Neural progenitor cell (in vitro differentiated cells): ENCODE data around the gene NEURL1. TPM values are rescaled to one million over a fixed set of nuclear protein-coding genes. Genes with fewer than 3 reads are reported as not detected.
"Not testable (repeated sequence)": the region's sequence is repeated elsewhere in the genome, so short reads cannot be mapped to it uniquely, and the experiment has no call there.

Experiments used
- DNase-seq: peaks from one replicate; pipeline ENCODE4 v3.0.0-alpha.2; 2016; ENCODE audit warnings: low spot score
- H2AFZ ChIP-seq: fragments of 200-600 bp; sonication (generic); replicated peaks from 2 replicates; pipeline ENCODE4 v1.6.1; 2016; ENCODE audit warnings: antibody characterized with exemption
- H3F3A ChIP-seq: fragments of 200-600 bp; sonication (generic); 2 replicates; pipeline ENCODE4 v1.6.1; 2016; ENCODE audit warnings: antibody characterized with exemption, low read depth
- H3K27ac ChIP-seq: fragments of 200-600 bp; sonication (generic); 2 replicates; pipeline ENCODE4 v1.5.1; 2016; ENCODE audit warnings: mild to moderate bottlenecking
- H3K27me3 ChIP-seq: fragments of 200-600 bp; sonication (generic); 2 replicates; pipeline ENCODE4 v1.6.1; 2016; ENCODE audit warnings: mild to moderate bottlenecking, moderate library complexity
- H3K36me3 ChIP-seq: fragments of 200-600 bp; sonication (generic); 2 replicates; pipeline ENCODE4 v1.5.1; 2016
- H3K4me1 ChIP-seq: fragments of 200-600 bp; sonication (generic); 2 replicates; pipeline ENCODE4 v1.6.1; 2016; ENCODE audit warnings: mixed run types
- H3K4me2 ChIP-seq: fragments of 200-600 bp; sonication (generic); 2 replicates; pipeline ENCODE4 v1.6.1; 2016
- H3K4me3 ChIP-seq: fragments of 200-600 bp; sonication (generic); 2 replicates; pipeline ENCODE4 v1.5.1; 2016
- H3K79me2 ChIP-seq: fragments of 200-600 bp; sonication (generic); 2 replicates; pipeline ENCODE4 v1.6.1; 2016; ENCODE audit warnings: low read depth
- H3K9ac ChIP-seq: fragments of 200-600 bp; sonication (generic); 2 replicates; pipeline ENCODE4 v1.6.1; 2016
- H3K9me3 ChIP-seq: fragments of 200-600 bp; sonication (generic); 2 replicates; pipeline ENCODE4 v1.5.1; 2016; ENCODE audit warnings: low read depth
- H4K20me1 ChIP-seq: fragments of 200-600 bp; sonication (generic); 2 replicates; pipeline ENCODE4 v1.6.1; 2016; ENCODE audit warnings: low read depth
- H3K27ac Mint-ChIP-seq: 3 replicates; pipeline ENCODE4 v1.8.0; 2021; ENCODE audit warnings: mixed read lengths
- H3K27me3 Mint-ChIP-seq: 2 replicates; pipeline ENCODE4 v1.8.0; 2022; ENCODE audit warnings: low read depth, mild to moderate bottlenecking, inconsistent platforms, moderate library complexity, mixed read lengths; ENCODE audit not compliant: insufficient read depth
- H3K36me3 Mint-ChIP-seq: 3 replicates; pipeline ENCODE4 v1.8.0; 2021; ENCODE audit warnings: mixed read lengths
- H3K4me1 Mint-ChIP-seq: 3 replicates; pipeline ENCODE4 v1.8.0; 2021; ENCODE audit warnings: mixed read lengths
- H3K4me3 Mint-ChIP-seq: 3 replicates; pipeline ENCODE4 v1.8.0; 2021; ENCODE audit warnings: mild to moderate bottlenecking, moderate library complexity, mixed read lengths
- H3K9me3 Mint-ChIP-seq: 3 replicates; pipeline ENCODE4 v1.8.0; 2020; ENCODE audit warnings: mixed read lengths
- EZH2 ChIP-seq: fragments of 200-600 bp; sonication (generic); IDR thresholded peaks from 2 replicates; pipeline ENCODE4 v1.6.1; 2017; ENCODE audit warnings: antibody characterized with exemption, mild to moderate bottlenecking, moderate library complexity
- EZH2phosphoT487 ChIP-seq: fragments of 200-600 bp; sonication (generic); IDR thresholded peaks from 2 replicates; pipeline ENCODE4 v1.6.1; 2017; ENCODE audit warnings: antibody characterized with exemption
- total RNA-seq: library from RNA; depleted of rRNA; stranded (reverse); fragments of >200 nt; gene quantifications from 2 replicates; pipeline ENCODE4 v1.2.3, GENCODE V29; 2015; ENCODE audit warnings: low replicate concordance
- TF ChIP-seq, protein P1 (sequence below): fragments of 200-600 bp; sonication (generic); IDR thresholded peaks from 2 replicates; pipeline ENCODE4 v1.5.1; 2017; ENCODE audit warnings: antibody characterized with exemption, mild to moderate bottlenecking

The NEURL1 gene
- total RNA-seq, 1 donor from 2014 or later: 0.06 TPM

DNA sequence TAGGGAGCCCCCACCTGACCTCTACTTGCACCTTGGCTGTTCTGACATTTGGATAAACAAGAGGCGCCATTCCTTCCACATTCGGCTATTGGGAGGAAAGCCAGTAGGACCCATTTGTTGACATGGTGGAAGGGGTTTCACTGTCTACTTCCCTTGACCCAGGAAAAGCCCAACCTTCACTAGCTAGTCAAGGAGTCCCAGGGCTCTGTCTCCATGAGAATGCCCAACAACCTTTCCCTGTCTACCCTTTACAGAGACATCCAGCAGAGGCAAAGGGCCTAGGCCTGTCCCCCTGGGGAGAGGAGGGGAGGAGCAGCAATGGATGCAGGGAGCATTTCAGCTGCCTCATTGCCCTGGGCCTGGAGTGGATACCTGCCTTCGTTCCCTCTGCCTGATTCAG, 136.1 kb downstream of the NEURL1 start:
- Histone ChIP-seq H3F3A (no peaks in the 10 kb centered on the region), H3K79me2 (no peaks in the 10 kb centered on the region), H3K27me3 (no peaks in the 10 kb centered on the region), H3K9me3 (no peaks in the 10 kb centered on the region), H2AFZ (no peak overlapping the region), H3K36me3 (no peaks in the 10 kb centered on the region), H3K9ac (no peak overlapping the region), H3K4me3 (no peak overlapping the region), H4K20me1 (no peaks in the 10 kb centered on the region), H3K27ac (no peak overlapping the region), H3K4me2 (no peak overlapping the region), H3K4me1 (peaks cover 7% of the 10 kb centered on the region)
- peaks cover 3% of the 10 kb centered on the region for H3K4me1 Mint-ChIP-seq
- peaks cover 2% of the 10 kb centered on the region for H3K27me3 Mint-ChIP-seq
- H3K27ac Mint-ChIP-seq: no peak overlapping the region
- DNase-seq: no peak
- H3K4me3 Mint-ChIP-seq: no peak overlapping the region
- TF ChIP-seq EZH2phosphoT487: no peak
- TF ChIP-seq, protein P1, sequence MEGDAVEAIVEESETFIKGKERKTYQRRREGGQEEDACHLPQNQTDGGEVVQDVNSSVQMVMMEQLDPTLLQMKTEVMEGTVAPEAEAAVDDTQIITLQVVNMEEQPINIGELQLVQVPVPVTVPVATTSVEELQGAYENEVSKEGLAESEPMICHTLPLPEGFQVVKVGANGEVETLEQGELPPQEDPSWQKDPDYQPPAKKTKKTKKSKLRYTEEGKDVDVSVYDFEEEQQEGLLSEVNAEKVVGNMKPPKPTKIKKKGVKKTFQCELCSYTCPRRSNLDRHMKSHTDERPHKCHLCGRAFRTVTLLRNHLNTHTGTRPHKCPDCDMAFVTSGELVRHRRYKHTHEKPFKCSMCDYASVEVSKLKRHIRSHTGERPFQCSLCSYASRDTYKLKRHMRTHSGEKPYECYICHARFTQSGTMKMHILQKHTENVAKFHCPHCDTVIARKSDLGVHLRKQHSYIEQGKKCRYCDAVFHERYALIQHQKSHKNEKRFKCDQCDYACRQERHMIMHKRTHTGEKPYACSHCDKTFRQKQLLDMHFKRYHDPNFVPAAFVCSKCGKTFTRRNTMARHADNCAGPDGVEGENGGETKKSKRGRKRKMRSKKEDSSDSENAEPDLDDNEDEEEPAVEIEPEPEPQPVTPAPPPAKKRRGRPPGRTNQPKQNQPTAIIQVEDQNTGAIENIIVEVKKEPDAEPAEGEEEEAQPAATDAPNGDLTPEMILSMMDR: no peak
- TF ChIP-seq EZH2: no peak
- H3K9me3 Mint-ChIP-seq: no peaks in the 10 kb centered on the region
- H3K36me3 Mint-ChIP-seq: peaks cover 2% of the 10 kb centered on the region

DNA sequence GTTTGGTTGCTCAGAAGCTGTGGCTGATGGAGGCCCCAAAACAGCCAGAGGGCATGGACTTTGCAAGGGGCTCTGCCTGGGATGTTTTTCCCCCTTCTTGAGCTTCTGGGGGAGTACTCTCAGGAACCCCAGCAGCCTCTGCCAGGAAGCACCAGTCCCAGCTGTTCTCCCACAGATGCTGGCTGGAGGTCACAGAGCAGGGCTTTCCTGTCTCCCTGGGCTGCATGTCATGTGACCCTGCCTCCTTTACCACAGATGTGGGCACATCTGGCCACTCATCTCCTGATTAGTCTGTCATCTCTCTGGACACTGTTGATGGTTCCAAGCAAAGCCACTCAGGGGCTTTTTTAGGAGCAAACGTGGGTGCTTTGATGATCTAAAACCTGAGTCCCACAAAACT, 136.7 kb downstream of the NEURL1 start:
- Mint-ChIP-seq H3K4me1 (peaks cover 3% of the 10 kb centered on the region), H3K27me3 (peaks cover 2% of the 10 kb centered on the region), H3K36me3 (peaks cover 2% of the 10 kb centered on the region), H3K9me3 (no peaks in the 10 kb centered on the region), H3K27ac (no peak overlapping the region), H3K4me3 (no peak overlapping the region)
- Histone ChIP-seq H3K27ac (no peak overlapping the region), H3K4me1 (peaks cover 13% of the 10 kb centered on the region), H3K27me3 (no peaks in the 10 kb centered on the region), H4K20me1 (no peaks in the 10 kb centered on the region), H3K4me2 (no peak overlapping the region), H3K36me3 (no peaks in the 10 kb centered on the region), H3K9me3 (no peaks in the 10 kb centered on the region), H3F3A (no peaks in the 10 kb centered on the region), H3K79me2 (no peaks in the 10 kb centered on the region), H3K4me3 (no peak overlapping the region), H2AFZ (no peak overlapping the region), H3K9ac (no peak overlapping the region)
- DNase-seq: no peak
- TF ChIP-seq EZH2 (no peak), EZH2phosphoT487 (no peak)
- TF ChIP-seq, protein P1: no peak

DNA sequence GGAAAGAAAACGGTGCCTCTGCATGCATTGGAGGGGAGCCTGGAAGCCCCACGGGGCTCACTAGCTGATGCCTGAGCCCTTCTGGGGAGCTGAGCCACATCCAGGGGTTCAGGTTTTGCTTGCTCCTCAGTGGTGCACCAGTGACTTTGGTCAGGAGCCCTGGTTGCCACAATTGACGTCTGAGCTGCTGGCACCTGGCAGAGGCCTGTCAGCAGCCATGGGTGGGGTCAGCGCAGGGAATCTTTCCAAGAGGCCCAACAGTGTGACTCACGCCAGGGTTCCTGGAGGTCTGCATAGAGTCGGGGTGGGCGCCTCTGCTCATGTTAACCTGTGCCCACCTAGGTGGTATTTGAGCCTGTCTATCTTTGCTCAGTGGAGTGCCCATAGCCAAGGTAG, 138.7 kb downstream of the NEURL1 start:
- DNase-seq: no peak
- Histone ChIP-seq H3K9ac (no peak overlapping the region), H3K4me2 (no peak overlapping the region), H3K36me3 (no peaks in the 10 kb centered on the region), H3F3A (peaks cover 20% of the 10 kb centered on the region), H4K20me1 (peaks cover 5% of the 10 kb centered on the region), H3K4me1 (peaks cover 29% of the 10 kb centered on the region), H3K4me3 (no peak overlapping the region), H3K27ac (no peak overlapping the region), H3K79me2 (no peaks in the 10 kb centered on the region), H3K9me3 (no peaks in the 10 kb centered on the region), H2AFZ (no peak overlapping the region), H3K27me3 (no peaks in the 10 kb centered on the region)
- TF ChIP-seq, protein P1: no peak
- TF ChIP-seq EZH2 (no peak), EZH2phosphoT487 (no peak)
- no peaks in the 10 kb centered on the region for H3K36me3 Mint-ChIP-seq
- H3K27me3 Mint-ChIP-seq: peaks cover 5% of the 10 kb centered on the region
- no peak overlapping the region for H3K4me3 Mint-ChIP-seq
- peaks cover 14% of the 10 kb centered on the region for H3K4me1 Mint-ChIP-seq
- no peaks in the 10 kb centered on the region for H3K9me3 Mint-ChIP-seq
- H3K27ac Mint-ChIP-seq: no peak overlapping the region

DNA sequence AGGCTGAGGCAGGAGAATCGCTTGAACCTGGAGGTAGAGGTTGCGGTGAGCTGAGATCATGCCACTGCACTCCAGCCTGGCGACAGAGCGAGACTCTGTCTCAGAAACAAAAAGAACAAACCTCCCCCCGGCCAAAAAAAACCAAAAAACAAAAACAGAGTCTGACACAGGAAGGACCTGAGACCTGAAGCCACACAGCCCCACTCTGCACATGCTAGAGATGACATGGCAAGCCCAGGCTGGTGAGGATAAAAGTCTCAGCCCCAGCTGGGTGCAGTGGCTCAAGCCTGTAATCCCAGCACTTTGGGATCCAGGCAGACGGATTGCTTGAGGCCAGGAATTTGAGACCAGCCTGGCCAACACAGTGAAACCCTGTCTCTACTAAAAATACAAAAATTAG, 139.4 kb downstream of the NEURL1 start:
- not testable (repeated sequence) for H3K4me3 ChIP-seq, H3K27ac Mint-ChIP-seq, H3K9me3 ChIP-seq, H3K9ac ChIP-seq, H3K27ac ChIP-seq, H2AFZ ChIP-seq, H3K79me2 ChIP-seq, H3K27me3 Mint-ChIP-seq, H3K4me3 Mint-ChIP-seq, DNase-seq, H3K9me3 Mint-ChIP-seq, H3K4me2 ChIP-seq, H3K36me3 Mint-ChIP-seq, H3K27me3 ChIP-seq, H3K36me3 ChIP-seq, H4K20me1 ChIP-seq
- peaks cover 18% of the 10 kb centered on the region for H3K4me1 Mint-ChIP-seq
- Histone ChIP-seq H3F3A (peaks cover 26% of the 10 kb centered on the region), H3K4me1 (peaks cover 35% of the 10 kb centered on the region)
